Nephron (organoid): ENCODE data around the gene DRC7.

Experiments used
- H3K27ac Mint-ChIP-seq, 3 experiments: 2 replicates each; pipeline ENCODE4 v1.8.0; 2020; ENCODE audit warnings: mixed read lengths in 3 of 3, mild to moderate bottlenecking in 2 of 3, moderate library complexity in 1 of 3
- H3K27me3 Mint-ChIP-seq: 2 replicates; pipeline ENCODE4 v1.8.0; 2021; ENCODE audit warnings: low read depth, mild to moderate bottlenecking, moderate library complexity, mixed read lengths
- H3K36me3 Mint-ChIP-seq: 2 replicates; pipeline ENCODE4 v1.8.0; 2020; ENCODE audit warnings: low read depth, mixed read lengths
- H3K4me1 Mint-ChIP-seq: 2 replicates; pipeline ENCODE4 v1.8.0; 2020; ENCODE audit warnings: mixed read lengths
- H3K4me3 Mint-ChIP-seq, 3 experiments: 2 replicates each; pipeline ENCODE4 v1.8.0; 2020; ENCODE audit warnings: mild to moderate bottlenecking in 3 of 3, mixed read lengths in 3 of 3, moderate library complexity in 2 of 3
- H3K9me3 Mint-ChIP-seq: 2 replicates; pipeline ENCODE4 v1.8.0; 2020; ENCODE audit warnings: mixed read lengths
- CTCF ChIP-seq, 3 experiments: fragments of 200-600 bp; sonication (generic); IDR thresholded peaks; one replicate each; pipeline ENCODE4 v1.5.0; 2021; ENCODE audit warnings: antibody characterized with exemption in 3 of 3; ENCODE audit not compliant: unreplicated experiment in 3 of 3

The DRC7 gene

GRCh38 chr16:57703416-57704010 lies 8.9 kb downstream of the DRC7 start:
- peaks cover 9% of the 10 kb centered on the region for H3K27me3 Mint-ChIP-seq
- no peak for TF ChIP-seq CTCF (IDR thresholded peaks at IDR 0.05; ENCODE audit: unreplicated experiment in 3 of 3)
- H3K4me3 Mint-ChIP-seq = no peak overlapping the region
- no peaks in the 10 kb centered on the region for H3K36me3 Mint-ChIP-seq
- H3K27ac Mint-ChIP-seq = peak overlapping the region in 1 of 3 experiments; percentile 84
- peaks cover 16% of the 10 kb centered on the region for H3K4me1 Mint-ChIP-seq
- H3K9me3 Mint-ChIP-seq = peaks cover 4% of the 10 kb centered on the region

- Mint-ChIP-seq H3K4me3 (no peak overlapping the region), H3K9me3 (peaks cover 4% of the 10 kb centered on the region), H3K27me3 (peaks cover 9% of the 10 kb centered on the region), H3K4me1 (peaks cover 16% of the 10 kb centered on the region), H3K27ac (peak overlapping the region in 1 of 3 experiments; percentile 84), H3K36me3 (no peaks in the 10 kb centered on the region)
- TF ChIP-seq CTCF (IDR thresholded peaks at IDR 0.05; ENCODE audit: unreplicated experiment in 3 of 3) = no peak
Observed at GRCh38 chr16:57704011-57704904, 9.7 kb downstream of the DRC7 start.

GRCh38 chr16:57704905-57705852 lies 10.6 kb downstream of the DRC7 start:
- Mint-ChIP-seq H3K36me3 (no peaks in the 10 kb centered on the region), H3K27me3 (peaks cover 9% of the 10 kb centered on the region), H3K9me3 (peaks cover 4% of the 10 kb centered on the region), H3K4me1 (peaks cover 16% of the 10 kb centered on the region), H3K27ac (no peak overlapping the region), H3K4me3 (no peak overlapping the region)
- no peak for TF ChIP-seq CTCF (IDR thresholded peaks at IDR 0.05; ENCODE audit: unreplicated experiment in 3 of 3)

- H3K27ac Mint-ChIP-seq = no peak overlapping the region
- peaks cover 13% of the 10 kb centered on the region for H3K27me3 Mint-ChIP-seq
- H3K9me3 Mint-ChIP-seq = peaks cover 4% of the 10 kb centered on the region
- no peak overlapping the region for H3K4me3 Mint-ChIP-seq
- H3K4me1 Mint-ChIP-seq = peaks cover 6% of the 10 kb centered on the region
- no peaks in the 10 kb centered on the region for H3K36me3 Mint-ChIP-seq
- TF ChIP-seq CTCF (IDR thresholded peaks at IDR 0.05; ENCODE audit: unreplicated experiment in 3 of 3) = no peak
Observed at GRCh38 chr16:57706717-57707116, 12.1 kb downstream of the DRC7 start.

- Mint-ChIP-seq H3K27ac (no peak overlapping the region), H3K9me3 (peaks cover 4% of the 10 kb centered on the region), H3K27me3 (peaks cover 13% of the 10 kb centered on the region), H3K36me3 (no peaks in the 10 kb centered on the region), H3K4me1 (peaks cover under 1% of the 10 kb centered on the region), H3K4me3 (no peak overlapping the region)
- TF ChIP-seq CTCF (IDR thresholded peaks at IDR 0.05; ENCODE audit: unreplicated experiment in 3 of 3) = no peak
Observed at GRCh38 chr16:57707331-57707730, 12.7 kb downstream of the DRC7 start.
